Peyer's patch (tissue), 4 donors: Measurements from ENCODE around the gene TMEM235. TPM values are rescaled to one million over a fixed set of nuclear protein-coding genes. Genes with fewer than 3 reads are reported as not detected.

Source experiments
- DNase-seq, 3 donors: peaks; one replicate each; pipeline ENCODE4 v3.0.0-alpha.2; 2017 to 2019
- H3K27ac ChIP-seq, 4 donors: fragments of 200-600 bp; sonication (generic); one replicate each; pipeline ENCODE4 v1.5.1; 2016 to 2019
- H3K27me3 ChIP-seq, 2 donors: fragments of 200-600 bp; sonication (generic); one replicate each; pipeline ENCODE4 v1.5.1; 2019
- H3K36me3 ChIP-seq, 3 donors: fragments of 200-600 bp; sonication (generic); one replicate each; pipeline ENCODE4 v1.5.1; 2016 to 2019
- H3K4me1 ChIP-seq, 4 donors: fragments of 200-600 bp; sonication (generic); one replicate each; pipeline ENCODE4 v1.5.1; 2016 to 2019
- H3K4me3 ChIP-seq, 4 donors: fragments of 200-600 bp; sonication (generic); 1 replicate in 3 of 4; 2 replicates in 1 of 4; pipeline ENCODE4 v1.5.1; 2016 to 2019; ENCODE audit warnings: mild to moderate bottlenecking in 1 of 4
- H3K9me3 ChIP-seq, 4 donors: fragments of 200-600 bp; sonication (generic); one replicate each; pipeline ENCODE4 v1.5.1; 2016 to 2019; ENCODE audit warnings: mild to moderate bottlenecking in 1 of 4
- POLR2A ChIP-seq, 2 donors: fragments of 450-650 bp; IDR thresholded peaks; one replicate each; pipeline ENCODE4 v1.5.1; 2017; ENCODE audit warnings: antibody characterized with exemption in 2 of 2, mild to moderate bottlenecking in 2 of 2, moderate library complexity in 2 of 2
- total RNA-seq, 4 donors: library from RNA; depleted of rRNA; stranded (reverse); fragments of >200 nt; gene quantifications; one replicate each; pipeline ENCODE4 v1.1.0, GENCODE V29; 2016
- TF ChIP-seq, protein P1 (sequence below), 6 experiments: fragments of 450-650 bp in 4 of 6; fragments of 200-600 bp in 2 of 6; sonication (generic) in 1 of 6; IDR thresholded peaks; one replicate each; pipeline ENCODE4 v1.5.1; 2017 to 2019; ENCODE audit warnings: antibody characterized with exemption in 6 of 6, mild to moderate bottlenecking in 3 of 6, moderate library complexity in 1 of 6

The TMEM235 gene
- total RNA-seq, 4 donors from 2014 or later, result not detected

DNA sequence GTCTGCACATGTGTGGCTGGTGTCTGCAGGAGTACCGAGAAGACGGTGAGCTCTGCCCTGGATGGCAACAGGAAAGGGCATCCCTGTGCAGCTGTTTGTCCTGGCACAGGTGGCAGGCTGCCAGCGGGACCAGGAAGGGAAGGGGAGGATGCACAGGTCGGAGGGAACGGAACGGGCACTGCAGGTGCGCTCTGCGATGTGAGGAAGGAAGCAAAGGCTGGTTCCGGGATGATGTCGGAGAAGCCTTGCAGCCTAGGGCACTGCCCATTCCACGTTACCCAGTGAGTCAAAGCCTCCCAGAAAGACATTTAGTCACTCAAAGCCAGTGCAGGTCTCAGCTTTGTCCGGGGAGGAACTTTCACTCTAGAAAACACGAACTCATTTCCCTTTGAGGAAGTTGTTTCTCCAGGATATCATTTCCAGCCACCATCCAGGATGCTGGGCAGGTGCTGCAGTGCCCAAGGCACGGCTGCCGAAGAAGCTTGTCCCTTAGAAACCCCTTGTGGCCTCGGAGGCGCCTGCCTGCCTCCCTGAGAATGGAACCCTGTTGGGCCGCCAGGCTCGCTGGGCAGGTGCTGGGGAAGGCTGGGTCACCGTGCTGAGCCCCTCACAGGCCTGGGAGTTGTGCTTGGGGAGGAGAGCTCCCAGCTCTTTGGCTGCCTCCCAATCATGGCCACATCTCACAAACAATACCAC lies 4.5 kb upstream of the TMEM235 start:
- Histone ChIP-seq H3K9me3 (no peaks in the 10 kb centered on the region), H3K36me3 (no peaks in the 10 kb centered on the region), H3K27me3 (peaks cover 0 to 8% of the 10 kb centered on the region in 2 donors), H3K27ac (no peak overlapping the region), H3K4me1 (peaks cover 0 to 6% (median under 1%) of the 10 kb centered on the region in 4 donors), H3K4me3 (no peak overlapping the region)
- no peak for DNase-seq
- TF ChIP-seq, protein P1, sequence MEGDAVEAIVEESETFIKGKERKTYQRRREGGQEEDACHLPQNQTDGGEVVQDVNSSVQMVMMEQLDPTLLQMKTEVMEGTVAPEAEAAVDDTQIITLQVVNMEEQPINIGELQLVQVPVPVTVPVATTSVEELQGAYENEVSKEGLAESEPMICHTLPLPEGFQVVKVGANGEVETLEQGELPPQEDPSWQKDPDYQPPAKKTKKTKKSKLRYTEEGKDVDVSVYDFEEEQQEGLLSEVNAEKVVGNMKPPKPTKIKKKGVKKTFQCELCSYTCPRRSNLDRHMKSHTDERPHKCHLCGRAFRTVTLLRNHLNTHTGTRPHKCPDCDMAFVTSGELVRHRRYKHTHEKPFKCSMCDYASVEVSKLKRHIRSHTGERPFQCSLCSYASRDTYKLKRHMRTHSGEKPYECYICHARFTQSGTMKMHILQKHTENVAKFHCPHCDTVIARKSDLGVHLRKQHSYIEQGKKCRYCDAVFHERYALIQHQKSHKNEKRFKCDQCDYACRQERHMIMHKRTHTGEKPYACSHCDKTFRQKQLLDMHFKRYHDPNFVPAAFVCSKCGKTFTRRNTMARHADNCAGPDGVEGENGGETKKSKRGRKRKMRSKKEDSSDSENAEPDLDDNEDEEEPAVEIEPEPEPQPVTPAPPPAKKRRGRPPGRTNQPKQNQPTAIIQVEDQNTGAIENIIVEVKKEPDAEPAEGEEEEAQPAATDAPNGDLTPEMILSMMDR (IDR thresholded peaks at IDR 0.05), result no peak
- no peak for TF ChIP-seq POLR2A (IDR thresholded peaks at IDR 0.05)

DNA sequence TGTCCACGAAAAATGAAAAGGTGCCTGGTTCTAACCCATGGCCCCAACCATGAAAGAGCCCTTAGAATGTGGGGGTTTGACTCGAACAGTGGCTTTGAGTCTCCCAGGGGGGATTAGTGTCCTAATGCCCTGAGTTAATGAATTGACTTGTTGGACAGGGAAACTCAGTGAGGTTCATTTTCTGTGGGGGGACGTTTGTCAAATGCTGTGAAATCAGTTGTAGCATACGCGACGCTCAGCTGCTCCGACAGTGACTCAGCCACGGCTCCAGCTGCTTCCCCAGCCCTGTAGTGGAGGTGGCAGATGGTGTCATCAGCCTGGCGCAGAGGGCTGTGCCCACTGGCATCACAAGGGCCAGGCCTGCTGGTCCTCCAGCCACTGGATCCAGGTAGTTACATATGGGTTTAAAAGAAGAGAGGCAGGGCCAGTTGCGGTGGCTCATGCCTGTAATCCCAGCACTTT lies 3.9 kb upstream of the TMEM235 start:
- Histone ChIP-seq H3K9me3 (no peaks in the 10 kb centered on the region), H3K4me1 (peaks cover 0 to 9% (median 3%) of the 10 kb centered on the region in 4 donors), H3K27me3 (peaks cover 0 to 14% of the 10 kb centered on the region in 2 donors), H3K27ac (no peak overlapping the region), H3K4me3 (no peak overlapping the region), H3K36me3 (no peaks in the 10 kb centered on the region)
- TF ChIP-seq, protein P1 (IDR thresholded peaks at IDR 0.05), result no peak
- DNase-seq, result no peak

GRCh38 chr17:78228176-78228575 lies 3.3 kb upstream of the TMEM235 start:
- no peaks in the 10 kb centered on the region for H3K9me3 ChIP-seq

GRCh38 chr17:78230252-78230962 lies 1.0 kb upstream of the TMEM235 start:
- no peak for DNase-seq
- no peak for TF ChIP-seq POLR2A (IDR thresholded peaks at IDR 0.05)
- TF ChIP-seq, protein P1 (IDR thresholded peaks at IDR 0.05), result no peak
- Histone ChIP-seq H3K4me3 (no peak overlapping the region), H3K4me1 (peaks cover 0 to 9% (median 3%) of the 10 kb centered on the region in 4 donors), H3K36me3 (no peaks in the 10 kb centered on the region), H3K27ac (no peak overlapping the region), H3K27me3 (peaks cover 0 to 14% of the 10 kb centered on the region in 2 donors), H3K9me3 (no peaks in the 10 kb centered on the region)

More at GRCh38 chr17:78228176-78228575, 3.3 kb upstream of the TMEM235 start:
- Histone ChIP-seq H3K4me1 (peaks cover 0 to 9% (median 3%) of the 10 kb centered on the region in 4 donors), H3K36me3 (no peaks in the 10 kb centered on the region), H3K27me3 (peaks cover 0 to 14% of the 10 kb centered on the region in 2 donors), H3K27ac (no peak overlapping the region), H3K4me3 (no peak overlapping the region)
- no peak for TF ChIP-seq POLR2A (IDR thresholded peaks at IDR 0.05)
- TF ChIP-seq, protein P1 (IDR thresholded peaks at IDR 0.05), result no peak
- DNase-seq, result no peak

DNA sequence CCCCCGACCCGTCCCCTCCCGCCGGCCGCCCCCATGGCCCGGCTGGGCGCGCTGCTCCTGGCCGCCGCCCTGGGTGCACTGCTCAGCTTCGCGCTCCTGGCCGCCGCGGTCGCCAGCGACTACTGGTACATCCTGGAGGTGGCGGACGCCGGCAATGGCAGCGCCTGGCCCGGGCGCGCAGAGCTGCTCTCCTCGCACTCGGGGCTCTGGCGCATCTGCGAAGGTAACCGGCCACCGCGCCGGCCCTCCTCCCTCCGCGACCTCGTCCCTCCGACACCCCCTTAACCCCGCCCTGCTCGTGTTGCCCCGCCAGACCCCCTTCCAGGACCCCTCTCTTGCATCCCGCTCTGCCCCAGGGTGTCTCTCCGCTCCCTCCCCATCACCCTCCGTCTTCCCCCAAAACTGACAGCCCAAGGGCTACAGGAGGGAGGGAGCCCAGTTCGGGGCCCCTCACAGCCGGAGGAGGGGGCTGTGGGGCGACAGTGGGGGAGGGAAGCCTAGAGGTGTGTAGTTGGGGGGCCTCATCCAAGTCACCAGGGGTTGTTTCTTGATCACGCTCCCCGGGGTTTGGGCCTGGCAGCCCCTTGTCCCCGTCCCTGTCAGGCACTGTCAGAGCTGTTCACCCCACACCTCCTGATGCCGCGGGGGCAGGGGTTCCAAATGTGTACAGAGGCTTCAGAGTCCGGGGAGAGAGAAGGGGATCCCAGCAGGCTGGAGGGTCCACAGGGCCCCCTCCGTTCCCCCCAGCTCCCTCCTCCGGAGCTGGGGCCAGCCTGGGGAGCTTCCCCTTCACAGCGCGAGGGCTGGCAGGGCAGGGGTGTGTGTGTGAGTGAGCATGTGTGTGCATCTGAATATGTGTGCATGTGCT lies 794 bp downstream of the TMEM235 start:
- no peak for DNase-seq
- Histone ChIP-seq H3K36me3 (no peaks in the 10 kb centered on the region), H3K27ac (no peak overlapping the region), H3K4me3 (peak overlapping the region in 2 of 4 donors; percentile 12 to 19), H3K27me3 (peaks cover 0 to 14% of the 10 kb centered on the region in 2 donors), H3K9me3 (no peaks in the 10 kb centered on the region), H3K4me1 (peaks cover 0 to 9% (median 3%) of the 10 kb centered on the region in 4 donors)
- no peak for TF ChIP-seq POLR2A (IDR thresholded peaks at IDR 0.05)
- TF ChIP-seq, protein P1 (IDR thresholded peaks at IDR 0.05), result no peak
